Vagina (tissue), 2 donors: Measurements from ENCODE around the gene LEO1.

Experiments
- CTCF ChIP-seq, 3 experiments: fragments of 450-650 bp in 2 of 3; fragments of 200-600 bp in 1 of 3; sonication (generic) in 1 of 3; IDR thresholded peaks; one replicate each; pipeline ENCODE4 v1.5.1; 2017 to 2019; ENCODE audit warnings: antibody characterized with exemption in 3 of 3, mild to moderate bottlenecking in 2 of 3, moderate library complexity in 2 of 3
- POLR2A ChIP-seq, 2 donors: fragments of 450-650 bp; IDR thresholded peaks; one replicate each; pipeline ENCODE4 v1.6.1; 2017; ENCODE audit warnings: antibody characterized with exemption in 2 of 2, mild to moderate bottlenecking in 2 of 2, moderate library complexity in 2 of 2

DNA sequence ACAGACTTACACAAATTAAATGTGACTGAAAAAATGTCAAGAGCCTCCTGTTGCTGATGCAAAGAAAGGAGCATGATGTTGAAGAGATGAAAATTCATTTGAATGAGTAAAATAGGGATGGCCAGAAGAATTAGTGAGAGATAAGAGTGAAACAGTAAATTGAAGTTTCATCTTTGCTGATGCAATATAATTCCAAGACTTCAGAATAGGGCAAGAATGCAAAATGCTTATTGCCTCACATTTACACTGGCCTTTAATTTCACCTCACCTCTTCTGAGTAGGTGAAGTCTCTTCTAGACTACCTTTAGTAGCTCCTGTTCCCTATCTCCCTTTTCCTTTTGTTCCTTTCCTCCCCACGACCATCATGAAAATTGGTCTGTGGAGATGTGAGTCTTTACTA is 32.1 kb upstream of the LEO1 start:
- no peak for TF ChIP-seq CTCF (IDR thresholded peaks at IDR 0.05)
- TF ChIP-seq POLR2A (IDR thresholded peaks at IDR 0.05) = no peak
